Esophagus muscularis mucosa (tissue), 3 donors: ENCODE results near the gene EHD2.
A peak's percentile ranks its signal among the peaks of the same experiment; 100 is the strongest.

Experiments used
- CTCF ChIP-seq, 3 experiments: fragments of 200-600 bp in 2 of 3; fragments of 450-650 bp in 1 of 3; sonication (generic) in 2 of 3; IDR thresholded peaks; one replicate each; pipeline ENCODE4 v1.5.1; 2017 to 2019; ENCODE audit warnings: antibody characterized with exemption in 3 of 3, mild to moderate bottlenecking in 2 of 3, moderate library complexity in 1 of 3
- EP300 ChIP-seq: sonication (generic); formaldehyde crosslinking; IDR thresholded peaks from one replicate; pipeline ENCODE4 v1.6.1; 2017; ENCODE audit warnings: antibody characterized with exemption

- TF ChIP-seq CTCF (IDR thresholded peaks at IDR 0.05), result peak; percentile 68 to 88 (median 72)
- no peak for TF ChIP-seq EP300
These were observed 13.8 kb upstream of the EHD2 start for GRCh38 chr19:47699360-47699917.
